Measurements from ENCODE around the gene IMPA2. TPM values are rescaled to one million over a fixed set of nuclear protein-coding genes. Genes with fewer than 3 reads are reported as not detected.
A peak's percentile ranks its signal among the peaks of the same experiment; 100 is the strongest.

Gene IMPA2
- polyA plus RNA-seq, 1 donor, result 34.8 TPM

GRCh38 chr18:12007063-12007462 is 25.8 kb downstream of the IMPA2 start:
- Histone ChIP-seq H3K9me3 (ENCODE audit: control insufficient read depth, low read depth, low read length) (no peaks in the 10 kb centered on the region), H3K36me3 (ENCODE audit: control insufficient read depth, insufficient read depth, low read length) (peaks cover 17% of the 10 kb centered on the region), H3K4me1 (ENCODE audit: control insufficient read depth, insufficient read depth, low read length) (peaks cover 32% of the 10 kb centered on the region), H3K4me3 (ENCODE audit: low read length) (no peak overlapping the region), H3K27ac (ENCODE audit: low read length) (no peak overlapping the region), H3K27me3 (ENCODE audit: control insufficient read depth, insufficient read depth, low read length) (no peaks in the 10 kb centered on the region)
- no peak for DNase-seq
- WGBS (ENCODE audit: insufficient coverage, low lambda C conversion rate), result 100% methylated on average over 1 of the region's 12 CpGs

GRCh38 chr18:12008181-12008767 is 27.0 kb downstream of the IMPA2 start:
- peaks cover 28% of the 10 kb centered on the region for H3K36me3 ChIP-seq (ENCODE audit: control insufficient read depth, insufficient read depth, low read length)
- 85% methylated on average over 3 of the region's 13 CpGs for WGBS (ENCODE audit: insufficient coverage, low lambda C conversion rate)

GRCh38 chr18:12008842-12009580 is 27.7 kb downstream of the IMPA2 start:
- no peak overlapping the region for H3K4me3 ChIP-seq (ENCODE audit: low read length)
- no peaks in the 10 kb centered on the region for H3K9me3 ChIP-seq (ENCODE audit: control insufficient read depth, low read depth, low read length)
- H3K27ac ChIP-seq (ENCODE audit: low read length), result peak overlapping the region; percentile 68
- 100% methylated on average over 1 of the region's 6 CpGs for WGBS (ENCODE audit: insufficient coverage, low lambda C conversion rate)
- no peaks in the 10 kb centered on the region for H3K27me3 ChIP-seq (ENCODE audit: control insufficient read depth, insufficient read depth, low read length)
- DNase-seq, result no peak
- H3K36me3 ChIP-seq (ENCODE audit: control insufficient read depth, insufficient read depth, low read length), result peaks cover 31% of the 10 kb centered on the region
- H3K4me1 ChIP-seq (ENCODE audit: control insufficient read depth, insufficient read depth, low read length), result peaks cover 32% of the 10 kb centered on the region

More at GRCh38 chr18:12008181-12008767, 27.0 kb downstream of the IMPA2 start:
- no peak overlapping the region for H3K4me3 ChIP-seq (ENCODE audit: low read length)
- peaks cover 32% of the 10 kb centered on the region for H3K4me1 ChIP-seq (ENCODE audit: control insufficient read depth, insufficient read depth, low read length)
- peak overlapping the region; percentile 68 for H3K27ac ChIP-seq (ENCODE audit: low read length)
- DNase-seq, result peak; percentile 73 to 87
- no peaks in the 10 kb centered on the region for H3K9me3 ChIP-seq (ENCODE audit: control insufficient read depth, low read depth, low read length)
- H3K27me3 ChIP-seq (ENCODE audit: control insufficient read depth, insufficient read depth, low read length), result no peaks in the 10 kb centered on the region

GRCh38 chr18:12009581-12010140 is 28.4 kb downstream of the IMPA2 start:
- H3K27ac ChIP-seq (ENCODE audit: low read length), result no peak overlapping the region
- H3K9me3 ChIP-seq (ENCODE audit: control insufficient read depth, low read depth, low read length), result no peaks in the 10 kb centered on the region
- peaks cover 31% of the 10 kb centered on the region for H3K36me3 ChIP-seq (ENCODE audit: control insufficient read depth, insufficient read depth, low read length)
- H3K4me1 ChIP-seq (ENCODE audit: control insufficient read depth, insufficient read depth, low read length), result peaks cover 39% of the 10 kb centered on the region
- H3K4me3 ChIP-seq (ENCODE audit: low read length), result no peak overlapping the region
- WGBS (ENCODE audit: insufficient coverage, low lambda C conversion rate), result no CpG with 5 or more reads among the region's 12 CpGs
- H3K27me3 ChIP-seq (ENCODE audit: control insufficient read depth, insufficient read depth, low read length), result no peaks in the 10 kb centered on the region
- no peak for DNase-seq

GRCh38 chr18:12010187-12010802 is 29.0 kb downstream of the IMPA2 start:
- no CpG with 5 or more reads among the region's 14 CpGs for WGBS (ENCODE audit: insufficient coverage, low lambda C conversion rate)
- peaks cover 43% of the 10 kb centered on the region for H3K4me1 ChIP-seq (ENCODE audit: control insufficient read depth, insufficient read depth, low read length)
- H3K27me3 ChIP-seq (ENCODE audit: control insufficient read depth, insufficient read depth, low read length), result no peaks in the 10 kb centered on the region
- peaks cover 31% of the 10 kb centered on the region for H3K36me3 ChIP-seq (ENCODE audit: control insufficient read depth, insufficient read depth, low read length)
- no peak overlapping the region for H3K4me3 ChIP-seq (ENCODE audit: low read length)
- H3K9me3 ChIP-seq (ENCODE audit: control insufficient read depth, low read depth, low read length), result no peaks in the 10 kb centered on the region
- DNase-seq, result no peak
- no peak overlapping the region for H3K27ac ChIP-seq (ENCODE audit: low read length)

- no peak overlapping the region for H3K4me3 ChIP-seq (ENCODE audit: low read length)
- H3K27me3 ChIP-seq (ENCODE audit: control insufficient read depth, insufficient read depth, low read length), result no peaks in the 10 kb centered on the region
- no CpG with 5 or more reads among the region's 8 CpGs for WGBS (ENCODE audit: insufficient coverage, low lambda C conversion rate)
- no peak for DNase-seq
- no peaks in the 10 kb centered on the region for H3K9me3 ChIP-seq (ENCODE audit: control insufficient read depth, low read depth, low read length)
- H3K27ac ChIP-seq (ENCODE audit: low read length), result no peak overlapping the region
- peaks cover 44% of the 10 kb centered on the region for H3K4me1 ChIP-seq (ENCODE audit: control insufficient read depth, insufficient read depth, low read length)
- peaks cover 31% of the 10 kb centered on the region for H3K36me3 ChIP-seq (ENCODE audit: control insufficient read depth, insufficient read depth, low read length)
Observed at GRCh38 chr18:12011199-12011956, 30.1 kb downstream of the IMPA2 start.

GRCh38 chr18:12011957-12012549 is 30.7 kb downstream of the IMPA2 start:
- peaks cover 41% of the 10 kb centered on the region for H3K4me1 ChIP-seq (ENCODE audit: control insufficient read depth, insufficient read depth, low read length)
- H3K4me3 ChIP-seq (ENCODE audit: low read length), result no peak overlapping the region
- H3K36me3 ChIP-seq (ENCODE audit: control insufficient read depth, insufficient read depth, low read length), result peaks cover 30% of the 10 kb centered on the region
- DNase-seq, result no peak
- no peaks in the 10 kb centered on the region for H3K27me3 ChIP-seq (ENCODE audit: control insufficient read depth, insufficient read depth, low read length)
- H3K27ac ChIP-seq (ENCODE audit: low read length), result no peak overlapping the region
- H3K9me3 ChIP-seq (ENCODE audit: control insufficient read depth, low read depth, low read length), result no peaks in the 10 kb centered on the region
- no CpG with 5 or more reads among the region's 19 CpGs for WGBS (ENCODE audit: insufficient coverage, low lambda C conversion rate)

- H3K9me3 ChIP-seq (ENCODE audit: control insufficient read depth, low read depth, low read length), result no peaks in the 10 kb centered on the region
- H3K4me1 ChIP-seq (ENCODE audit: control insufficient read depth, insufficient read depth, low read length), result peaks cover 39% of the 10 kb centered on the region
- no peak overlapping the region for H3K27ac ChIP-seq (ENCODE audit: low read length)
- DNase-seq, result no peak
- H3K4me3 ChIP-seq (ENCODE audit: low read length), result no peak overlapping the region
- H3K36me3 ChIP-seq (ENCODE audit: control insufficient read depth, insufficient read depth, low read length), result peaks cover 34% of the 10 kb centered on the region
- no CpG with 5 or more reads among the region's 3 CpGs for WGBS (ENCODE audit: insufficient coverage, low lambda C conversion rate)
- H3K27me3 ChIP-seq (ENCODE audit: control insufficient read depth, insufficient read depth, low read length), result no peaks in the 10 kb centered on the region
Observed at GRCh38 chr18:12012697-12013096, 31.4 kb downstream of the IMPA2 start.

GRCh38 chr18:12013186-12013916 is 32.0 kb downstream of the IMPA2 start:
- H3K27ac ChIP-seq (ENCODE audit: low read length), result no peak overlapping the region
- peaks cover 35% of the 10 kb centered on the region for H3K4me1 ChIP-seq (ENCODE audit: control insufficient read depth, insufficient read depth, low read length)
- no peaks in the 10 kb centered on the region for H3K9me3 ChIP-seq (ENCODE audit: control insufficient read depth, low read depth, low read length)
- H3K36me3 ChIP-seq (ENCODE audit: control insufficient read depth, insufficient read depth, low read length), result peaks cover 37% of the 10 kb centered on the region
- 60% methylated on average over 1 of the region's 20 CpGs for WGBS (ENCODE audit: insufficient coverage, low lambda C conversion rate)
- H3K4me3 ChIP-seq (ENCODE audit: low read length), result no peak overlapping the region
- no peaks in the 10 kb centered on the region for H3K27me3 ChIP-seq (ENCODE audit: control insufficient read depth, insufficient read depth, low read length)
- DNase-seq, result no peak
